ENCODE measurements around the gene GNG8. TPM values are rescaled to one million over a fixed set of nuclear protein-coding genes. Genes with fewer than 3 reads are reported as not detected.

Gene GNG8
- total and polyA plus RNA-seq, 2 of the 13 experiments (the other 11 are each of a cell fraction or from before 2014, with no cell fraction given): not detected

DNA sequence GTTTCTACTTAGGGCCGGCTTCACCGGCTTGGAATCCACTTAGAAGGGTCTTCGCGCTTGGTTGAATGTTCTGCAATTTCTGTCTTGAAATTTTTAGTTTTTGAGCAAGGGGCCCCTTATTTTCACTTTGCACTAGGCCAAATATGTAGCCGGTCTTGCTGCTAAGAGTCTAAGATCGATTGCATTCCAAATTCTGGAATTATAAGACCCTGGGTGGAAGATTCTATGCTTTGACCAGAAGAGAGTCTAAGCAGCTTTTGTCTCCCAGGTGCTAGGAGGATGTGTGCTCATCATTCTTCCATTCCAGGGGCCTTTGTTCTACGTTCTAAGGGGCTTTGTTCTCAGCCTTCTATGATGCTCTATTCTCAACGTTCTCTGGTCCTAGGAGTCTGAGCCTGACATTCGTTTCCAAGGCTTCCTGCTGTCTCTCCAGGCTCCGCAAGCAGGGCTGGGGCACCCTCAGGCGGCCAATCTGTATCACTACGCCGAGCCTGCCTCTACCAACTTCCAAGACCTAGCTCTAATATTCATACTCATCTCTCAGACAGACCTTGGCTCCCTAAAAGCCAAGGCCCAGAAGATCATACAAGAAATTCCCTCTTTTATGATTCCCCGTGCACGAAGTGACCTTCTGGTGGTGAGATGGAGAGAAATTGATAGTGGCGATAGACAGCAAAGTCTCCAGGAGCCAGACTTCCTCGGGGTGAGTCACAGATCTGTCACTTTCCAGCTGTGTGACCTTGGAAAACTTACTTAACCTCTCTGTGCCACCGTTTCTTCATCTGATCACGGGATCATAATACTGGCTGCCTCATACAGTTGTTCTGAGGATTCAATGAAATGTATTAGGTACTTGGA is 26.0 kb upstream of the GNG8 start (continued):
- TF ChIP-seq, protein P1, sequence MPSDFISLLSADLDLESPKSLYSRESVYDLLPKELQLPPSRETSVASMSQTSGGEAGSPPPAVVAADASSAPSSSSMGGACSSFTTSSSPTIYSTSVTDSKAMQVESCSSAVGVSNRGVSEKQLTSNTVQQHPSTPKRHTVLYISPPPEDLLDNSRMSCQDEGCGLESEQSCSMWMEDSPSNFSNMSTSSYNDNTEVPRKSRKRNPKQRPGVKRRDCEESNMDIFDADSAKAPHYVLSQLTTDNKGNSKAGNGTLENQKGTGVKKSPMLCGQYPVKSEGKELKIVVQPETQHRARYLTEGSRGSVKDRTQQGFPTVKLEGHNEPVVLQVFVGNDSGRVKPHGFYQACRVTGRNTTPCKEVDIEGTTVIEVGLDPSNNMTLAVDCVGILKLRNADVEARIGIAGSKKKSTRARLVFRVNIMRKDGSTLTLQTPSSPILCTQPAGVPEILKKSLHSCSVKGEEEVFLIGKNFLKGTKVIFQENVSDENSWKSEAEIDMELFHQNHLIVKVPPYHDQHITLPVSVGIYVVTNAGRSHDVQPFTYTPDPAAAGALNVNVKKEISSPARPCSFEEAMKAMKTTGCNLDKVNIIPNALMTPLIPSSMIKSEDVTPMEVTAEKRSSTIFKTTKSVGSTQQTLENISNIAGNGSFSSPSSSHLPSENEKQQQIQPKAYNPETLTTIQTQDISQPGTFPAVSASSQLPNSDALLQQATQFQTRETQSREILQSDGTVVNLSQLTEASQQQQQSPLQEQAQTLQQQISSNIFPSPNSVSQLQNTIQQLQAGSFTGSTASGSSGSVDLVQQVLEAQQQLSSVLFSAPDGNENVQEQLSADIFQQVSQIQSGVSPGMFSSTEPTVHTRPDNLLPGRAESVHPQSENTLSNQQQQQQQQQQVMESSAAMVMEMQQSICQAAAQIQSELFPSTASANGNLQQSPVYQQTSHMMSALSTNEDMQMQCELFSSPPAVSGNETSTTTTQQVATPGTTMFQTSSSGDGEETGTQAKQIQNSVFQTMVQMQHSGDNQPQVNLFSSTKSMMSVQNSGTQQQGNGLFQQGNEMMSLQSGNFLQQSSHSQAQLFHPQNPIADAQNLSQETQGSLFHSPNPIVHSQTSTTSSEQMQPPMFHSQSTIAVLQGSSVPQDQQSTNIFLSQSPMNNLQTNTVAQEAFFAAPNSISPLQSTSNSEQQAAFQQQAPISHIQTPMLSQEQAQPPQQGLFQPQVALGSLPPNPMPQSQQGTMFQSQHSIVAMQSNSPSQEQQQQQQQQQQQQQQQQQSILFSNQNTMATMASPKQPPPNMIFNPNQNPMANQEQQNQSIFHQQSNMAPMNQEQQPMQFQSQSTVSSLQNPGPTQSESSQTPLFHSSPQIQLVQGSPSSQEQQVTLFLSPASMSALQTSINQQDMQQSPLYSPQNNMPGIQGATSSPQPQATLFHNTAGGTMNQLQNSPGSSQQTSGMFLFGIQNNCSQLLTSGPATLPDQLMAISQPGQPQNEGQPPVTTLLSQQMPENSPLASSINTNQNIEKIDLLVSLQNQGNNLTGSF (CRISPR knock-in tag; IDR thresholded peaks at IDR 0.05): no peak
- no peak for TF ChIP-seq SKI (IDR thresholded peaks at IDR 0.05; ENCODE audit: partially characterized antibody)
- peak; percentile 82; the same call in 1 of the 2 replicates for TF ChIP-seq ZNF768 (CRISPR knock-in tag; IDR thresholded peaks at IDR 0.05)
- TF ChIP-seq ZNF558 (CRISPR knock-in tag; IDR thresholded peaks at IDR 0.05; ENCODE audit: borderline replicate concordance): no peak
- TF ChIP-seq, protein P2, sequence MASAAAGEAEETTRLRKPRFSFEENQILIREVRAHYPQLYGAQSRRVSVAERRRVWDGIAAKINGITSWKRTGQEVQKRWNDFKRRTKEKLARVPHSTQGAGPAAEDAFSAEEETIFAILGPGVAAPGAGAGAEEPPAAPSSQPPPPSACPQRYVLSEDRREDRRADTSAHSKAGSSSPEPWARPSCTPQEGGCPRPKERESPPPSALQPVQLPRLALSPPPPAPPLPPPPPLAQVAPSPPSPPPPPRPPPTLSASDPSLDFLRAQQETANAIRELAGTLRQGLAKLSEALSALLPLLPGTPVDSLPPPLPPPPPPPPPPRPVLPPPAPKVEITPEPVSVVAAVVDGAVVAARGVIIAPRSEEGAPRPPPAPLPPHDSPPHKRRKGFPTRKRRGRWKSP (CRISPR knock-in tag; IDR thresholded peaks at IDR 0.05): 0 out of 2 replicates have a peak, but pooled peaks have one; percentile 30
- TF ChIP-seq, protein P3, sequence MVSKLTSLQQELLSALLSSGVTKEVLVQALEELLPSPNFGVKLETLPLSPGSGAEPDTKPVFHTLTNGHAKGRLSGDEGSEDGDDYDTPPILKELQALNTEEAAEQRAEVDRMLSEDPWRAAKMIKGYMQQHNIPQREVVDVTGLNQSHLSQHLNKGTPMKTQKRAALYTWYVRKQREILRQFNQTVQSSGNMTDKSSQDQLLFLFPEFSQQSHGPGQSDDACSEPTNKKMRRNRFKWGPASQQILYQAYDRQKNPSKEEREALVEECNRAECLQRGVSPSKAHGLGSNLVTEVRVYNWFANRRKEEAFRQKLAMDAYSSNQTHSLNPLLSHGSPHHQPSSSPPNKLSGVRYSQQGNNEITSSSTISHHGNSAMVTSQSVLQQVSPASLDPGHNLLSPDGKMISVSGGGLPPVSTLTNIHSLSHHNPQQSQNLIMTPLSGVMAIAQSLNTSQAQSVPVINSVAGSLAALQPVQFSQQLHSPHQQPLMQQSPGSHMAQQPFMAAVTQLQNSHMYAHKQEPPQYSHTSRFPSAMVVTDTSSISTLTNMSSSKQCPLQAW (CRISPR knock-in tag; IDR thresholded peaks at IDR 0.05): 0 out of 2 replicates have a peak, but pooled peaks have one; percentile 50
- no peak for TF ChIP-seq KMT2A (CRISPR knock-in tag; IDR thresholded peaks at IDR 0.05)
- peak; percentile 32; the same call in 1 of the 2 replicates for TF ChIP-seq ZNF547 (CRISPR knock-in tag; IDR thresholded peaks at IDR 0.05)
- no peak for TF ChIP-seq ADNP (CRISPR knock-in tag; IDR thresholded peaks at IDR 0.05)
- TF ChIP-seq HOXA7 (CRISPR knock-in tag; IDR thresholded peaks at IDR 0.05): no peak
- no peak for TF ChIP-seq REL (CRISPR knock-in tag; conservative IDR thresholded peaks at IDR 0.05)
- no peak for TF ChIP-seq KDM4B (CRISPR knock-in tag; IDR thresholded peaks at IDR 0.05)
- no peak for TF ChIP-seq BRD4 (CRISPR knock-in tag; IDR thresholded peaks at IDR 0.05)
- TF ChIP-seq, protein P4, sequence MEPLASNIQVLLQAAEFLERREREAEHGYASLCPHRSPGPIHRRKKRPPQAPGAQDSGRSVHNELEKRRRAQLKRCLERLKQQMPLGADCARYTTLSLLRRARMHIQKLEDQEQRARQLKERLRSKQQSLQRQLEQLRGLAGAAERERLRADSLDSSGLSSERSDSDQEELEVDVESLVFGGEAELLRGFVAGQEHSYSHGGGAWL (CRISPR knock-in tag; IDR thresholded peaks at IDR 0.05): no peak
- no peak for TF ChIP-seq ZNF253 (CRISPR knock-in tag; IDR thresholded peaks at IDR 0.05; ENCODE audit: borderline replicate concordance)
- no peak for TF ChIP-seq NFYB (CRISPR knock-in tag; IDR thresholded peaks at IDR 0.05)
- TF ChIP-seq SMAD3 (CRISPR knock-in tag; IDR thresholded peaks at IDR 0.05): 0 out of 2 replicates have a peak, but pooled peaks have one; percentile 30
- TF ChIP-seq, protein P5, sequence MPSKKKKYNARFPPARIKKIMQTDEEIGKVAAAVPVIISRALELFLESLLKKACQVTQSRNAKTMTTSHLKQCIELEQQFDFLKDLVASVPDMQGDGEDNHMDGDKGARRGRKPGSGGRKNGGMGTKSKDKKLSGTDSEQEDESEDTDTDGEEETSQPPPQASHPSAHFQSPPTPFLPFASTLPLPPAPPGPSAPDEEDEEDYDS (CRISPR knock-in tag; IDR thresholded peaks at IDR 0.05): no peak
- no peak for TF ChIP-seq ZSCAN31 (CRISPR knock-in tag; IDR thresholded peaks at IDR 0.05; ENCODE audit: low read depth)
- no peak for TF ChIP-seq ETV5 (CRISPR knock-in tag; IDR thresholded peaks at IDR 0.05; ENCODE audit: borderline replicate concordance)
